Measurements from ENCODE around the gene MYOCD.

- TF ChIP-seq CTCF (conservative IDR thresholded peaks at IDR 0.05) (no peak), EZH2 (IDR thresholded peaks at IDR 0.05; ENCODE audit: low read depth) (no peak)
Measured at GRCh38 chr17:12739500-12739899, 73.8 kb downstream of the MYOCD start.
